HEK293 (cell line): ENCODE results near the gene BPI.

ENCODE experiments used
- ZNF121 ChIP-seq: fragments of 450-650 bp; formaldehyde crosslinking; IDR thresholded peaks from 2 replicates; pipeline ENCODE4 v1.5.1; 2016; ENCODE audit warnings: missing biosample characterization, missing genetic modification characterization
- ZNF624 ChIP-seq: fragments of 450-650 bp; formaldehyde crosslinking; IDR thresholded peaks from 2 replicates; pipeline ENCODE4 v1.5.1; 2017; ENCODE audit warnings: missing biosample characterization, missing genetic modification characterization
- TF ChIP-seq, protein P1 (sequence below): fragments of 450-650 bp; formaldehyde crosslinking; IDR thresholded peaks from 2 replicates; pipeline ENCODE4 v1.5.1; 2016; ENCODE audit warnings: missing biosample characterization, missing genetic modification characterization
- TF ChIP-seq, protein P2 (sequence below): fragments of 450-650 bp; formaldehyde crosslinking; IDR thresholded peaks from 2 replicates; pipeline ENCODE4 v1.5.1; 2016; ENCODE audit warnings: missing biosample characterization, missing genetic modification characterization

DNA sequence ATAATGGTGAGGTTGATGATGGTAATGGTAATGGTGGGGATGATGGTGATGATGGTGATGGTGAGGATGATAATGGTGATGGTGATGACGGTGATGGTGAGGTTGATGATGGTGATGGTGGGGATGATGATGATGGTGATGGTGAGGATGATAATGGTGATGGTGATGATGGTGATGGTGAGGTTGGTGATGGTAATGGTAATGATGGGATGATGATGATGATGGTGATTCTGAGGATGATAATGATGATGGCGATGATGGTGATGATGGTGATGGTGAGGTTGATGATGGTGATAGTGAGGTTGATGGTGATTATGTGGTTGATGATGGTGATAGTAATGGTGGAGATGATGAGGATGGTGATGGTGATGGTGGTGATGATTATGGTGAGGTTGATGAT lies 9.7 kb downstream of the BPI start:
- TF ChIP-seq ZNF121 (tag by site-specific recombination) (no peak), ZNF624 (tag by site-specific recombination) (no peak)
- TF ChIP-seq, protein P1, sequence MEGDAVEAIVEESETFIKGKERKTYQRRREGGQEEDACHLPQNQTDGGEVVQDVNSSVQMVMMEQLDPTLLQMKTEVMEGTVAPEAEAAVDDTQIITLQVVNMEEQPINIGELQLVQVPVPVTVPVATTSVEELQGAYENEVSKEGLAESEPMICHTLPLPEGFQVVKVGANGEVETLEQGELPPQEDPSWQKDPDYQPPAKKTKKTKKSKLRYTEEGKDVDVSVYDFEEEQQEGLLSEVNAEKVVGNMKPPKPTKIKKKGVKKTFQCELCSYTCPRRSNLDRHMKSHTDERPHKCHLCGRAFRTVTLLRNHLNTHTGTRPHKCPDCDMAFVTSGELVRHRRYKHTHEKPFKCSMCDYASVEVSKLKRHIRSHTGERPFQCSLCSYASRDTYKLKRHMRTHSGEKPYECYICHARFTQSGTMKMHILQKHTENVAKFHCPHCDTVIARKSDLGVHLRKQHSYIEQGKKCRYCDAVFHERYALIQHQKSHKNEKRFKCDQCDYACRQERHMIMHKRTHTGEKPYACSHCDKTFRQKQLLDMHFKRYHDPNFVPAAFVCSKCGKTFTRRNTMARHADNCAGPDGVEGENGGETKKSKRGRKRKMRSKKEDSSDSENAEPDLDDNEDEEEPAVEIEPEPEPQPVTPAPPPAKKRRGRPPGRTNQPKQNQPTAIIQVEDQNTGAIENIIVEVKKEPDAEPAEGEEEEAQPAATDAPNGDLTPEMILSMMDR = no peak
- TF ChIP-seq, protein P2, sequence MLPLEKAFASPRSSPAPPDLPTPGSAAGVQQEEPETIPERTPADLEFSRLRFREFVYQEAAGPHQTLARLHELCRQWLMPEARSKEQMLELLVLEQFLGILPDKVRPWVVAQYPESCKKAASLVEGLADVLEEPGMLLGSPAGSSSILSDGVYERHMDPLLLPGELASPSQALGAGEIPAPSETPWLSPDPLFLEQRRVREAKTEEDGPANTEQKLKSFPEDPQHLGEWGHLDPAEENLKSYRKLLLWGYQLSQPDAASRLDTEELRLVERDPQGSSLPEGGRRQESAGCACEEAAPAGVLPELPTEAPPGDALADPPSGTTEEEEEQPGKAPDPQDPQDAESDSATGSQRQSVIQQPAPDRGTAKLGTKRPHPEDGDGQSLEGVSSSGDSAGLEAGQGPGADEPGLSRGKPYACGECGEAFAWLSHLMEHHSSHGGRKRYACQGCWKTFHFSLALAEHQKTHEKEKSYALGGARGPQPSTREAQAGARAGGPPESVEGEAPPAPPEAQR (tag by site-specific recombination) = no peak
